NCI-H1048 (cell line): Measurements from ENCODE around the gene CDK4.
"Not testable (repeated sequence)": the region's sequence is repeated elsewhere in the genome, so short reads cannot be mapped to it uniquely, and the experiment has no call there.

Experiments used
- DNase-seq: peaks from one replicate; lab custom pipeline; 2025; lab: John Stamatoyannopoulos, UW

Gene CDK4

DNA sequence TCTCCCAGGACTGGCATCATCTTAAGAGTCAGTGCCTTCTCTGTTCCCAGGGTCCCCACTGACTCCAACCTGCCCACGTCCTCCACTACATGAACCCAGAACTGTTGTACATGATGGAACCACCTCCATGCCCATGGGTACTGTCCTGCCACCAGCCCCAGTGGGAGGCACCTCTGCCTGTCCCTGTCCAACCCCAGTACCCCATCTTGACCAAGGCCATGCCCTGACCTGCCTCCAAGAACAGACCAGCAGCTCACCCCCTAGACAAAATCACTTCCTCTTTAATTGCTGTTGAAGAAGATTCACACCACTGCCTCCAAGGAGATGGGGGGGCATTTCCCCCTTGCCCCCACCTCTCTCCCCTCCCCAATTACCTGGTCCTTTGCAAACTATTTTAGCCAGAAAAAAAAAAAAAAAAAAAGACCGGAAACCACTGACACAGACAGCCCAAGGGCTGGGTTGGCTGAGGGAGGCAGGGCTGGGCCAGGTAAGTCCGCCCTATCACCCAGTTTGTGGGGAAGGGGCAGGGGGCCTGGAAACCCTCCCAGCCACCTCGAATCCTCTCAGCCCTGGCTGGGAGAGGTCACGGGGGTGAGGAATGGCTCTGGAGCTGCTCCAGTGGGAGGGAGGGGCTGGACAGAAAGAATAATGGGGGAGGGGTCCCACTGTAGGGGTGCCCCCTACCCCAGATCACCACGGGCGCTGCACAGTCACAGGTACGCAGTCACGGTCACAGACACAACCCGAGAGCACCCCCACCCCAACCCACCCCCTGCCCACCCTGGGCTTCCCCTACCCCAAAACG is 27.0 kb downstream of the CDK4 start:
- no peak for DNase-seq

DNA sequence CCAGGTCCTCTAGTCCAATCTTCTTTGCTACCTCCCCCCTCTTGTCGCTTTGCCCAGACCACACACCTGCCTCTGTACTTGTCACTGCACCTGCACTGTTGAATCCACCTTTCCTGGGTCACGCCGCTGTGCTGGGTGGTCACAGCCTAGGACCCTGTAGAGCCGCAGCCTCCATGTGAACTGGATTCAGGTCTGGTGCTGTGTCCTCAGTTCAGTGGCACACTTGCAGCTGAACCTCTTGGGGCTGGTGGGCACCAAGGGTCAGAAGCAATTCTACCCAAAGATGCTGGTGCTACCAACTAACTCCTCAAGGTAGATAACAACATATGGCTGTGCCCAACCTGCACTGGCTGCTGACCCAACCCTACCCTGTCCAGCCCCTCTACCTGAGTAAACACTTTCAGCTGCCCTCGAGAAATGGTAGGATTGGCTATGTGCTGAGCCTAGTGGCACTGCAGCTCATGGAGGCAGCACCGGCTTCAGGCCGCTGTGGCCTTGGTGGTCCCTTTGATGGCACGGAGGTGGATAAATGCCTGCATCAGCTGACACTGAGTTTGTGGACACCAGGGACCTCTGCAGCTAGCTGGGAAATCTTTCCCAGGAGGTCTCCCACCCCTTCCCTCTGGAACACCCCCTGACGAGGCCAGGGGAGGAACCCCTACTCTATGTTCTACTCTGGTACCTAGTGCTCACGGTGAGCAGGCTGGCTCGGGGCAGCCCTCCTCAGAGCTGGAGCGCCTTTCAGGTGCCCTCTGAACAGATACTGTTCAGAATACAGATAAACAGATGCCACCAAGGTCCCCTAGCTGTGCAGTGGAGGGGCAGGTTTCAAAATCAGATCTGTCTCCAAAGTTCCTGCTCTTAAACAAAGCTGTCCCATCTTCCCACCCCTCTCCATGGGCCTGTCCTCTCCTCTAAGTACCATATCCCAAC is 27.8 kb downstream of the CDK4 start:
- DNase-seq = no peak

DNA sequence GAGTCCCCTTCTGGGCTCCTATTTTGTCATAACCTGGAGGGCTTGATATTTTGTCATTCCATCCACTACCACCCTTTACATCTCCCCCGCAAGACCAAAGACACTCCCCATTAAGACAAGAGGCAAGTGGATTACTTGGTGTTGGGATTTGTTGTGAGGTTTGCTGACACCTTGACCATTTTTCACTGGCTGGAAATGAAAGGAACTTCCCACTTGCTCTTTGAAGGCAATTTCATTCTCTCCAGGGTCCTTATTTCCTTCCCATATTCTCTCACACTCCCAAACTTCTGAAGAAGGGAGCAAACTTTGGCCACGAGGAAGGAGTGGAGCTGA is 28.5 kb downstream of the CDK4 start:
- no peak for DNase-seq

DNA sequence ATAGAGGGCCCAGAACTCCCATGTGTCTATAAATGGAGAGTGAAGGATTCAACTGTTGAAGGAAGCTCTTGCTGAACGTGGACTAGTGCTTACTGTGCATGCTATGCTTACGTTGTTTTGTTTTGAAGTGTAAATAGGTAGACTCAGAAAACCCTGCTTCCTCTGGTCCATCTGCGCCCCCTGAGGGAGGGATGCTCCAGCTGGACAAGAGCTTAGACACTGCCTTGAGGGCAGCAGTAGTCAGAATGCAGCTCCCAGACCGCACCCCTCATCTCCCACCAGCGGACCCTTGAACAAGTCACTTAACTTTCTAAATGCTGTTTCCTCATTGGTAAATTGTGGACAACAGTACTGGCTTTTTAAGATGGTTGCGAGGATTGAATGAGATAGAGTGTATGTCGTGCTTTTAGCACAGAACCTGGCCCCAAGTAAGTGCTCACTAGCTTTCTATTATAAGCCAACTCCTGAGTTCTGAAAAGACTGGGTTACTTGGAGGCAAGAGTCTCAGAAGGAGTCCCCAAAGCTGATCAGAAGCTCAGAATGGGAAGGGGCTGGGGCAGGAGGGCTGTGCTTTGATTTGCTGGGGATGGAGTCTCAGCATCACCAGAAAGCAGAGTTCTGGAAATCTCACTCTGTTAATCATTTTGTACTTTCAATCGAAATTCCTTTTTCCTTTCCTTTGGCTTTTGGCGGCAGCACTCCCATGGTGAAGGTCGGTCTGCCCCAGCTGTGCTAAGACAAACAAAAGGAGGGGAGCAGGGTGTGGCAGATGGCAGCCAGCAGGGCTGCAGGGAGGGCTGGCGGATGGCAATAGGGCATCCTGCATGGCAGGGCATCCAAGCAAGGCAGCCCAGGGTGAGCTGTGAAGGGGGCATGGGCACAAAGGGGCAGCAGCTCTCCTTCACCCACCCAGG is 29.1 kb downstream of the CDK4 start:
- no peak for DNase-seq

DNA sequence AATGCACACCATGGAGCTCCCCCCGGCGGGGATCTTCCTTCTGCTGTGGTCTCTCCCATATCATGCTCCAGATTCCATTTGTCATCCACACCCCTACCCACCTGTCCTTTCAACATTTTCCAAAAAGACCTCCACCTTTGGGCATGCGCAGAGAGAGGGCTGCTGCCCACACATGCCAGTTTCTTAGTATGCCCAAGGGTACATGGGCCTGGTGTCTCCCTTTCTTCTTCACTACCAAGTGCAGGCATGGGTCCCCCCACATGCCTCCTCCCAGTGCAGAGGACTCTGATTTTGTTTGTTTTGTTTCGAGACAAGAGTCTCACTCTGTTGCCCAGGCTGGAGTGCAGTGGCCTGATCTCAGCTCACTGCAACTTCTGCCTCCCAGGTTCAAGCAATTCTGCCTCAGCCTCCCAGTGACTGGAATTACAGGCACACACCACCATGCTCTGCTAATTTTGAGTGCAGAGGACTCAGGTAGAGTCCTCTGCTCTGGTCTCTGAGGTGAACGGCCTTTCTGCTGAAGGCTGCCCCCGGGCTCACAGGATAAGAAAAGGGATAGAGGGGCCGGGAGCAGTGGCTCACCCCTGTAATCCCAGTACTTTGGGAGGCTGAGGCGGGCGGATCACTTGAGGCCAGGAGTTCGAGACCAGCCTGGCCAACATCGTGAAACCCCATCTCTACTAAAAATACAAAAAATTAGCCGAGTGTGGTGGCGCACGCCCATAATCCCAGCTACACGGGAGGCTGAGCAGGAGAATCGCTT is 30.1 kb downstream of the CDK4 start:
- DNase-seq = not testable (repeated sequence)

DNA sequence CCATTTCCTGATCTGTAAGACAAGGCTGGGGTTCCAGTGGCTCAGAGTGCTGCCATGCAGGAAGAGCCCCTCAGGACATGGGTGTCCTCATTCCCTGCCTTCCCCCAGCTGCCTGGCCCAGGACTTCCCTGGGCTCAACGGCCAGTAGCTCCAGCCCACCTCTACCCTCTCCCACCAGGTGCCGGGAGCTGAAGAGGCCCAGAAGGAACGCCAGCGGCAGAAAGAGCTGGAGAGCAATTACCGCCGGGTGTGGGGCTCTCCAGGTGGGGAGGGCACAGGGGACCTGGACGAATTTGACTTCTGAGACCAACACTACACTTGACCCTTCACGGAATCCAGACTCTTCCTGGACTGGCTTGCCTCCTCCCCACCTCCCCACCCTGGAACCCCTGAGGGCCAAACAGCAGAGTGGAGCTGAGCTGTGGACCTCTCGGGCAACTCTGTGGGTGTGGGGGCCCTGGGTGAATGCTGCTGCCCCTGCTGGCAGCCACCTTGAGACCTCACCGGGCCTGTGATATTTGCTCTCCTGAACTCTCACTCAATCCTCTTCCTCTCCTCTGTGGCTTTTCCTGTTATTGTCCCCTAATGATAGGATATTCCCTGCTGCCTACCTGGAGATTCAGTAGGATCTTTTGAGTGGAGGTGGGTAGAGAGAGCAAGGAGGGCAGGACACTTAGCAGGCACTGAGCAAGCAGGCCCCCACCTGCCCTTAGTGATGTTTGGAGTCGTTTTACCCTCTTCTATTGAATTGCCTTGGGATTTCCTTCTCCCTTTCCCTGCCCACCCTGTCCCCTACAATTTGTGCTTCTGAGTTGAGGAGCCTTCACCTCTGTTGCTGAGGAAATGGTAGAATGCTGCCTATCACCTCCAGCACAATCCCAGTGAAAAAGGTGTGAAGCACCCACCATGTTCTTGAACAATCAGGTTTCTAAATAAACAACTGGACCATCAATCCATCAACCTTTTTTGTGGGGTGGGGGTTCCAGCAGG is 31.2 kb downstream of the CDK4 start:
- no peak for DNase-seq

DNA sequence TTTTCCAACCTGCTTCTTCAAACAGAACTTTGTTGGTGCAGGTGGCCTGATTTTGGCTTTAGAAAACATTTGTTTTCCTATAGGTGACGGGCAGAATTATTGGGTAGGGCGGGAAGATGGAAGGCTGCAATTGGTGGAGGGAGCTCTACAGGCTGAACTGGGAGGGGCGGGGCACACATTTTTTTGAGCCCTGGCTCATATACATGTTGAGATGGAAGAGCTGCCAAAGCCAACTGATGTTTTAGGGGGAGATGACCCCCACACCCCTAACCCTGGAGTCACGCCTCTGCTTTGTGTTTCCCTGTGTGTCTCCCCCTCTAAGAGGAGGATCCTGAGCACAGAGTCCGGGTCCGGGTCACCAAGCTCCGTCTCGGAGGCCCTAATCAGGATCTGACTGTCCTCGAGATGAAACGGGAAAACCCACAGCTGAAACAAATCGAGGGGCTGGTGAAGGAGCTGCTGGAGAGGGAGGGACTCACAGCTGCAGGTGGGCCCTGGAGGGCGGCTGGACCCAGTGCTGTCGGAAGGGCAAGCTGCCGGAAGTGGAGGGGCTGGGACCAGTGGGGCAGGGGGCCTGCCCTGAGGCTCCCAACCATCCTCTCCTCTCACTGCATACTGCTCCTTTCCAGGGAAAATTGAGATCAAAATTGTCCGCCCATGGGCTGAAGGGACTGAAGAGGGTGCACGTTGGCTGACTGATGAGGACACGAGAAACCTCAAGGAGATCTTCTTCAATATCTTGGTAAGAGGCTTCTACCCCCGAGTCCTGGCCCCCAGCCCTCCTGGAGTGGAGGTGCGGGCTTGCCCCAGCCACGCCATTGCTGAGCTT is 32.1 kb downstream of the CDK4 start:
- DNase-seq = no peak

DNA sequence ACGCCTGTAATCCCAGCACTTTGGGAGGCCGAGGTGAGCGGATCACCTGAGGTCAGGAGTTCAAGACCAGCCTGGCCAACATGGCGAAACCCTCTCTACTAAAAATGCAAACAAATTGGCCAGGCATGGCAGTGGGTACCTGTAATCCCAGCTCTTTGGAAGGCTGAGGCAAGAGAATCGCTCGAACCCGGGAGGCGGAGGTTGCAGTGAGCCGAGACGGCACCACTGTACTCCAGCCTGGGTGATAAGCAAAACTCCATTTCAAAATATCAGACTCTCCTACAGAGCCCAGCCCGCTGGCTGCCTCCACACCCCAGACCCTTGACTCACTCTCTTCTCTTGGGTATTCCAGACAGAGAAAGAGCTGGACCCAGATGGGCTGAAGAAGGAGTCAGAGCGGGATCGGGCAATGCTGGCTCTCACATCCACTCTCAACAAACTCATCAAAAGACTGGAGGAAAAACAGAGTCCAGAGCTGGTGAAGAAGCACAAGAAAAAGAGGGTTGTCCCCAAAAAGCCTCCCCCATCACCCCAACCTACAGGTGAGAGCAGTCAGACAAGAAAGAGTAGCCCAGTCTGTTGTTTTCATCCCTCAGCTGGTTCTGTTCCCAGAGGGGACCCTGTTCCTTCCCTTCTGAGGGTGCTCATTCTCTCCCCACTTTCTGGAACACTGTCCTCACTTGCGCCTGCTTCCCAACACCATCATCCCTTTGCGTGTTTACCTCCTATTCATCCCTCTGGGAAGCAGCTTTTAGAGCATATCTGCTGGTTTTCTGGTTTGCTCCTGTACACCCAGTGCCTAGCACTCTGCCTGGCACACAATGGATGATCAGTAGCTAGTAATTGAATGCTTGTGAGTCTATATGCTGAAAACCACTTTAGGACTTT is 33.2 kb downstream of the CDK4 start:
- DNase-seq = no peak

DNA sequence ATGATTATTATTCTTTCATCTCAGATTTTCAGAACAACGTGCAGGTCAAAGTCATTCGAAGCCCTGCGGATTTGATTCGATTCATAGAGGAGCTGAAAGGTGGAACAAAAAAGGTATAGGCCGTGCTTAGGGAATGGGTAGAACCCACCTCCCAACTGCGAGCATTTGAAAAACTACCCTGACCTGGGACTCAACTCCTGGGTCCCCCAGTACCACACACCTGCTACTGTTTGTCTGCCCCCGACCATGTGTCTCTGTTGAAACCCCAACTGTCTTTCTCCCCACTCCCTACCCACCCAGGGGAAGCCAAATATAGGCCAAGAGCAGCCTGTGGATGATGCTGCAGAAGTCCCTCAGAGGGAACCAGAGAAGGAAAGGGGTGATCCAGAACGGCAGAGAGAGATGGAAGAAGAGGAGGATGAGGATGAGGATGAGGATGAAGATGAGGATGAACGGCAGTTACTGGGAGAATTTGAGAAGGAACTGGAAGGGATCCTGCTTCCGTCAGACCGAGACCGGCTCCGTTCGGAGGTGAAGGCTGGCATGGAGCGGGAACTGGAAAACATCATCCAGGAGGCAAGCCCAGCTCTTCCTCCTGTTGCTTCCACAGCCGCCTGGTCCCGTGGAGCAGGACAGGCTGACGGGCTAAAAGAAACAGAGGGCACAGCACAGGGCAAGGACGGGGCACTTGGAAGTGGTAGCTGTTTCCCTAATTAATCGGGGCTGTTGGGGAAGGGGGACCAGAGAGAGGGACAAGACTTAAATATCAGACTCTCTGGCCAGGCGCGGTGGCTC is 34.1 kb downstream of the CDK4 start:
- DNase-seq = no peak

DNA sequence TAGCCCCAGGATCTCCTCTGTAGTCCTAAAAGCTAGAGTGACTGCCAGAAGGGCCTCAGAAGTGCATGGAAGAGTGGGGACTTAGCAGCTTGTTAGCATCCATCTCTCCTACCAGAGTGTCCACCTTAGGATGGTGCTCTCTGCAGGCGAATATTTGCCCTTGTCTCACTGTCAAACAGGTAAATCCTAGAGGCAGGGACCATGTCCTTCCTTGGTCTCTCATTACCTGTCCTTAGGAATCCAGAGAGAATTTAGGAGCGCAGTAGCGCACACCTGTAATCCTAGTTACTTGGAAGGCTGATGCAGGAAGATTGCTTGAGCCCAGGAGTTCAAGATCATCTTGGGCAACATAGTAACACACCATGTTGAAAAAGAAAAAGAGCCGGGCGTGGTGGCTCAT is 35.0 kb downstream of the CDK4 start:
- DNase-seq = no peak

DNA sequence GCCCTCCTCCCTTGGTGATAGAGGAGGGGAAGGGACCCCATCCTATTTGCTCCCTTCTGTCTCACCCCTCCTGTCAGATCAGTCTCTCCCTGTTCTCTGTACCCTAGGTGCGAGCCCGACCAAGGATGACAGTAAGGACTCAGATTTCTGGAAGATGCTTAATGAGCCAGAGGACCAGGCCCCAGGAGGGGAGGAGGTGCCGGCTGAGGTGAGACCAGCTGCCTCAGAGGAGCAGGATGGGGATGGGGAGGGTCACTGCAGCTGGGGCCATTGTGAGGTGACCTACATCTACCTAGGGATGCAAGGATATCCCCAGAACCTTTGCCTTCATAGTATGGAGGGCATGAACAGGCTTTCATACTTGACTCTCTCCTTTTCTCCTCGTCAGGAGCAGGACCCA is 35.8 kb downstream of the CDK4 start:
- DNase-seq = no peak

DNA sequence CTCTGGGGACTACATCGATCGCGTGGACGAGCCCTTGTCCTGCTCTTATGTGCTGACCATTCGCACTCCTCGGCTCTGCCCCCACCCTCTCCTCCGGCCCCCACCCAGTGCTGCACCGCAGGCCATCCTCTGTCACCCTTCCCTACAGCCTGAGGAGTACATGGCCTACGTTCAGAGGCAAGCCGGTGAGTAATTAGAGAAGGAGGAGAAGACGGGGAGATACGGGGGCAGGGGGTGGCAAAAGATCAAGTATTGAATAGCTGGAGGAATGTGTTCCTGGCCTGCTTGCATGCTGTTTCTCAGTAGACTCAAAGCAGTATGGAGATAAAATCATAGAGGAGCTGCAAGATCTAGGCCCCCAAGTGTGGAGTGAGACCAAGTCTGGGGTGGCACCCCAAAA is 36.3 kb downstream of the CDK4 start:
- no peak for DNase-seq

DNA sequence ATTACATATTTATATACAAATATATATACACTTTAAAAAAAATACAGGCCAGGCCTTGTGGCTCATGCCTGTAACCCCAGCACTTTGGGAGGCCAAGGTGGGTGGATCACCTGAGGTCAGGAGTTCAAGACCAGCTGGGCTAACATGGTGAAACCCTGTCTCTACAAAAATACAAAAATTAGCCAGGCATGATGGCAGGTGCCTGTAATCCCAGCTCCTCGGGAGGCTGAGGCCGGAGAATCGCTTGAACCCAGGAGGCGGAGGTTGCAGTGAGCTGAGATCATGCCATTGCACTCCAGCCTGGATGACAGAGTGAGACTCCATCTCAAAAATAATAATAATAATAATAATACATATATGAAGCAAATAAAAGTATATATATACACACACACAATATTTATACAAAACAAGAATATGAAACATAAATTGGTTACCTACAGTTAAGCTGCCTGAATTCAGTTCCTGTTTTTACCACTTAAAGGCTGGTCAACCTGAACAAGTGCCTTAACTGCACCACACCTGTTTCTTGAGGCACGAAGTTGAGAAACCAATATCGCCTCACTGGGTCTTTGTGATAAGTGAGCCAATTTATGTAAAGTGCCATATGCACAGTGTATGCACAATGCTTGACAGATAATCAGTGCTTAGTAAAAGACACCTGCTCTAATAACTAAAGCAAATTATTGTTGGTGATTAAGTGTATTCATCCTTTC is 36.9 kb downstream of the CDK4 start:
- not testable (repeated sequence) for DNase-seq

DNA sequence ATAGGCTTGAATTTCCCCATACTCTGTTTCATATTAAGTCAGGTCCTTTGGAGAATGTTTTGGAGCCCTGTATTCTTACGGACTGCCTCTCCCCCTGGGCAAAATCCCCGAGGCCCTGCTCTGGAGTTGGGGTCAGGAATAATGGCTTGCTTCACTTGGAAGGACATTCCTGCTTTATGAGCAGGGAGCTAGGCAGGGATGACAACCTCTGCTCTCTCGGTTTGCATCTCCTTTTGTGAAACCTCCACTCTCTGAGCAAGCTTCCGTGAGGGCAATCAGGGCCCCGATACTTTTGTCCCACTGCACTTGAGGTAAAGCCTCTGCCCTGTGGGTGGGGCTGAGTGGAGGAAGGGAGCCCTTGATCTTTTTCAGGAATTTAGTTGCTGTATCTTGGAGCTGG is 38.9 kb downstream of the CDK4 start:
- DNase-seq = no peak

DNA sequence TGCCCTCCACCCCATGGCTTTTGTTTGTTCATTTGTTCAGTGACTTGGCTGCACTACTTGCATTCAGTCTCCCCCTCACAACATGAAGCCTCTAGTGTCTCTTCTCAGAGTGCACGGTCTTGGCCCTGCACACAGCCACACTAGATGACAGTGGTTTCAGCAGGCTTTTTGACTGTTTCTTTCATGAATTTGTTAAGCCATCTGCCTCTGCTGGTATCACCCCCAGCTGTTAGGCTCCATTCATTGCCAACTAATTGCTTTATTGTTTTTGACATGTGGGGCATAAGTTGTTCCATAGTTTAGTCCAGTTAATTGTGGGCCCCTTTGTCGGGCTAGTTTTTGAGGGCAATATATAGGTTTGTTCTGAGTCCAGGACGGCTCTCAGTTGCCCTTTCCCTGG is 39.4 kb downstream of the CDK4 start:
- no peak for DNase-seq

DNA sequence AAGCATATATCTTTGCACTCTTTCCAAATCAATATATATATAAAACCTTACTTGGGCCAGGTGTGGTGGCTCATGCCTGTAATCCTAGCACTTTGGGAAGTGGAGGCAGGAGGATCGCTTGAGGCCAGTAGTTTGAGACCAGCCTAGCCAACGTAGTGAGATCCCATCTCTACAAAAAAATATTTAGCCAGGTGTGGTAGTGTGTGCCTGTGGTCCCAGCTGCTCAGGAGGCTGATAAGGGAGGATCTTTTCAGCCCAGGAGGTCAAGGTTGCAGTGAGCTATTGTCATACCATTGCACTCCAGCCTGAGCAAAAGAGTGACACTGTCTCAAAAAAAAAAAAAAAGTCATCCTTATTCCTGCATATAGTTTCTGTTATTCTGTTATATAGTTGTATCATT is 43.8 kb downstream of the CDK4 start:
- DNase-seq = no peak

DNA sequence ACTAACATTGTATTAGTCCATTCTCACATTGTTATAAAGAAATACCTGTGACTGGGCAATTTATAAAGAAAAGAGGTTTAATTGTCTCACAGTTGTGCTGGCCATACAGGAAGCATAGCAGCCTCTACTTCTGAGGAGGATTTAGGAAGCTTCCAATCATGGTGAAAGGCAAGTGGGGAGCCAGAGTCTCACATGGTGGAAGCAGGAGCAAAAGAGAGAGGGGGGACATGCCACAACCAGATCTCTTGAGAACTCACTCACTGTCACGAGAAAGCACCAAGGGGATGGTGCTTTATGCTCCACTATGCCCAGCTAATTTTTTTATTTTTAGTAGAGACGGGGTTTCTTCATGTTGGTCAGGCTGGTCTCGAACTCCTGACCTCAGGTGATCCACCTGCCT is 44.9 kb downstream of the CDK4 start:
- DNase-seq = no peak
